ENCODE data around the gene TULP4. TPM values are rescaled to one million over a fixed set of nuclear protein-coding genes. Genes with fewer than 3 reads are reported as not detected.

TULP4 gene
- total RNA-seq, 1 experiment from 2014 or later = 64.6 TPM

DNA sequence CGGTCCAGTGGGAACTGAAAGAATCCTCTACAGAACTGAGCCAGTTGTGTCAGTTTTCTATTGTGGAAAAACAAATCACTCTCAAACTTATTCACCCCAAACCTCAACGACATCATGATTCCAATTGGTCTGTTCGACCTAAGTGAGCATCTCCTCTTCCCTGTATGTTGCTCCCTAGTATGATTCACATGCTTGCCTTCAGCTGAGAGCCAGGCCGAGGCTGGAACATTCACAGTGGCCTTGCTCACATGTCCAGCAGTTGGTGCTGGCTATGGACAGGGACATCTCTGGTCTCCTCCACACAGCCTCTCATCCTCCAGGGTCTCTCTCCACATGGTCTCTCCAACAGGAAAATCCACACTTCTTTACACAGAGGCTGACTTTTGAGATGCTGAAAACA is 219.3 kb downstream of the TULP4 start:
- peaks cover 27% of the 10 kb centered on the region for H3K27me3 Mint-ChIP-seq (ENCODE audit: low read depth)
- no peak overlapping the region for H3K4me2 ChIP-seq (ENCODE audit: insufficient read depth, insufficient read length, low read length)
- H3K4me3 Mint-ChIP-seq = no peak overlapping the region
- H3K79me1 ChIP-seq (ENCODE audit: insufficient read depth, low read depth, low read length, poor library complexity, severe bottlenecking) = no peaks in the 10 kb centered on the region
- H3K23ac ChIP-seq (ENCODE audit: insufficient read length, low read depth, low read length) = no peak overlapping the region
- H3K79me2 ChIP-seq (ENCODE audit: insufficient read depth, low read length) = no peaks in the 10 kb centered on the region
- H3K9me3 Mint-ChIP-seq = peaks cover 13% of the 10 kb centered on the region in 2 experiments
- no peaks in the 10 kb centered on the region for H3K27me3 ChIP-seq (ENCODE audit: insufficient read depth, low read length)
- H3K4me1 Mint-ChIP-seq = peaks cover 5 to 6% of the 10 kb centered on the region in 2 experiments; a peak in 3 of 4 replicates
- no peak overlapping the region for H4K8ac ChIP-seq (replicated peaks; ENCODE audit: insufficient read length, low read depth, low read length)
- no peaks in the 10 kb centered on the region for H4K20me1 ChIP-seq (ENCODE audit: control insufficient read depth, insufficient read depth, insufficient read length)
- no peak overlapping the region for H4K91ac ChIP-seq (ENCODE audit: insufficient read length, low read depth, low read length)
- no peak overlapping the region for H3K9ac ChIP-seq (ENCODE audit: extremely low read depth, insufficient read length, low read length)
- peaks cover 5% of the 10 kb centered on the region for H3K23me2 ChIP-seq (ENCODE audit: insufficient read length, low read depth, low read length, poor library complexity, severe bottlenecking)
- H3K36me3 Mint-ChIP-seq (ENCODE audit: insufficient read depth in 1 of 3, low read depth in 3 of 3) = no peaks in the 10 kb centered on the region
- H3K27ac Mint-ChIP-seq = no peak overlapping the region
- TF ChIP-seq, protein P1, sequence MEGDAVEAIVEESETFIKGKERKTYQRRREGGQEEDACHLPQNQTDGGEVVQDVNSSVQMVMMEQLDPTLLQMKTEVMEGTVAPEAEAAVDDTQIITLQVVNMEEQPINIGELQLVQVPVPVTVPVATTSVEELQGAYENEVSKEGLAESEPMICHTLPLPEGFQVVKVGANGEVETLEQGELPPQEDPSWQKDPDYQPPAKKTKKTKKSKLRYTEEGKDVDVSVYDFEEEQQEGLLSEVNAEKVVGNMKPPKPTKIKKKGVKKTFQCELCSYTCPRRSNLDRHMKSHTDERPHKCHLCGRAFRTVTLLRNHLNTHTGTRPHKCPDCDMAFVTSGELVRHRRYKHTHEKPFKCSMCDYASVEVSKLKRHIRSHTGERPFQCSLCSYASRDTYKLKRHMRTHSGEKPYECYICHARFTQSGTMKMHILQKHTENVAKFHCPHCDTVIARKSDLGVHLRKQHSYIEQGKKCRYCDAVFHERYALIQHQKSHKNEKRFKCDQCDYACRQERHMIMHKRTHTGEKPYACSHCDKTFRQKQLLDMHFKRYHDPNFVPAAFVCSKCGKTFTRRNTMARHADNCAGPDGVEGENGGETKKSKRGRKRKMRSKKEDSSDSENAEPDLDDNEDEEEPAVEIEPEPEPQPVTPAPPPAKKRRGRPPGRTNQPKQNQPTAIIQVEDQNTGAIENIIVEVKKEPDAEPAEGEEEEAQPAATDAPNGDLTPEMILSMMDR (conservative IDR thresholded peaks at IDR 0.05) = no peak
- no peak overlapping the region for H2BK15ac ChIP-seq (ENCODE audit: low read depth, low read length)
- no peak overlapping the region for H2BK120ac ChIP-seq (ENCODE audit: low read depth, low read length, poor library complexity, severe bottlenecking)
- H2BK5ac ChIP-seq (ENCODE audit: insufficient read length, low read length) = no peak overlapping the region
- H3K14ac ChIP-seq (ENCODE audit: insufficient read depth, low read length) = no peak overlapping the region
- no peak overlapping the region for H2AK5ac ChIP-seq (ENCODE audit: insufficient read length, low read length)
- no peaks in the 10 kb centered on the region for H3K9me3 ChIP-seq (ENCODE audit: control insufficient read depth, low read depth, low read length)
- H3K27ac ChIP-seq (ENCODE audit: insufficient read length, low read depth, low read length) = no peak overlapping the region
- H3K18ac ChIP-seq (ENCODE audit: insufficient read length, low read depth, low read length) = no peak overlapping the region
- no peak overlapping the region for H3K4ac ChIP-seq (ENCODE audit: low read depth, low read length)
- no peak overlapping the region for H2AFZ ChIP-seq (ENCODE audit: low read length)
- H2BK12ac ChIP-seq (ENCODE audit: insufficient read length, low read depth, low read length) = no peak overlapping the region
- H3K4me1 ChIP-seq (ENCODE audit: insufficient read depth, low read length) = no peaks in the 10 kb centered on the region
- DNase-seq = no peak
- no peak overlapping the region for H3T11ph ChIP-seq (ENCODE audit: low read length)
- no peak overlapping the region for H4K5ac ChIP-seq (ENCODE audit: insufficient read length, low read depth, low read length)
- H3K56ac ChIP-seq (ENCODE audit: insufficient read length, low read depth, low read length) = no peak overlapping the region
- H2BK20ac ChIP-seq (ENCODE audit: low read depth, low read length, poor library complexity, severe bottlenecking) = no peak overlapping the region
- WGBS (ENCODE audit: extremely low coverage, insufficient read length, low lambda C conversion rate) = no CpG with 5 or more reads among the region's 4 CpGs

All from H9 (cell line).